ENCODE measurements around the gene GRIK4.
"Not testable (repeated sequence)": the region's sequence is repeated elsewhere in the genome, so short reads cannot be mapped to it uniquely, and the experiment has no call there.

Gene GRIK4, protein sequence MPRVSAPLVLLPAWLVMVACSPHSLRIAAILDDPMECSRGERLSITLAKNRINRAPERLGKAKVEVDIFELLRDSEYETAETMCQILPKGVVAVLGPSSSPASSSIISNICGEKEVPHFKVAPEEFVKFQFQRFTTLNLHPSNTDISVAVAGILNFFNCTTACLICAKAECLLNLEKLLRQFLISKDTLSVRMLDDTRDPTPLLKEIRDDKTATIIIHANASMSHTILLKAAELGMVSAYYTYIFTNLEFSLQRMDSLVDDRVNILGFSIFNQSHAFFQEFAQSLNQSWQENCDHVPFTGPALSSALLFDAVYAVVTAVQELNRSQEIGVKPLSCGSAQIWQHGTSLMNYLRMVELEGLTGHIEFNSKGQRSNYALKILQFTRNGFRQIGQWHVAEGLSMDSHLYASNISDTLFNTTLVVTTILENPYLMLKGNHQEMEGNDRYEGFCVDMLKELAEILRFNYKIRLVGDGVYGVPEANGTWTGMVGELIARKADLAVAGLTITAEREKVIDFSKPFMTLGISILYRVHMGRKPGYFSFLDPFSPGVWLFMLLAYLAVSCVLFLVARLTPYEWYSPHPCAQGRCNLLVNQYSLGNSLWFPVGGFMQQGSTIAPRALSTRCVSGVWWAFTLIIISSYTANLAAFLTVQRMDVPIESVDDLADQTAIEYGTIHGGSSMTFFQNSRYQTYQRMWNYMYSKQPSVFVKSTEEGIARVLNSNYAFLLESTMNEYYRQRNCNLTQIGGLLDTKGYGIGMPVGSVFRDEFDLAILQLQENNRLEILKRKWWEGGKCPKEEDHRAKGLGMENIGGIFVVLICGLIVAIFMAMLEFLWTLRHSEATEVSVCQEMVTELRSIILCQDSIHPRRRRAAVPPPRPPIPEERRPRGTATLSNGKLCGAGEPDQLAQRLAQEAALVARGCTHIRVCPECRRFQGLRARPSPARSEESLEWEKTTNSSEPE

GRCh38 chr11:120511116-120511819 lies at the start of gene GRIK4:
TSS of gene GRIK4 (plus strand) at chr11:120511748. CDS start at chr11:120660319, 148,571 bp downstream.
- DNase-seq (ENCODE audit: low spot score): peak; percentile 95

GRCh38 chr11:120462825-120463224 lies 48.7 kb upstream of the GRIK4 start:
- no peak for DNase-seq (ENCODE audit: low spot score)

GRCh38 chr11:120465921-120466534 lies 45.5 kb upstream of the GRIK4 start:
- DNase-seq (ENCODE audit: low spot score): no peak

DNA sequence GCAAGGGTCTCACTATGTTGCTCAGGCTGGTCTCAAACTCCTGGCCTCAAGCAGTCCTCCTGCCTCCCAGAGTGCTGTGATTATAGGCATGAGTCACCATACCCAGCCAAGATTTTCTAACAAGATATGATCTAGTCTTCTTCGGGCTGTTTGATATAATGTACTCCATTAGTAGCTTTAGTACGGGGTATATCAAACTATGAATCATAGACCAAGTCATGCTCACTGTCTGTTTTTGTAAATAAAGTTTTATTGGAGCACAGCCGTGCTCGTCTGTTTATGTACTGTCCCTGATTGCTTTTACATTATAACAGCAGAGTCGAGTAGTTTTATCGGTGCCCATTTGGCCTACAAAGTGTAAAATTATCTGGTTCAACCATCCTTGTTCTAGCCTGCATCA lies 43.9 kb upstream of the GRIK4 start:
- DNase-seq (ENCODE audit: low spot score): no peak

GRCh38 chr11:120471131-120471530 lies 40.4 kb upstream of the GRIK4 start:
- DNase-seq (ENCODE audit: low spot score): no peak

DNA sequence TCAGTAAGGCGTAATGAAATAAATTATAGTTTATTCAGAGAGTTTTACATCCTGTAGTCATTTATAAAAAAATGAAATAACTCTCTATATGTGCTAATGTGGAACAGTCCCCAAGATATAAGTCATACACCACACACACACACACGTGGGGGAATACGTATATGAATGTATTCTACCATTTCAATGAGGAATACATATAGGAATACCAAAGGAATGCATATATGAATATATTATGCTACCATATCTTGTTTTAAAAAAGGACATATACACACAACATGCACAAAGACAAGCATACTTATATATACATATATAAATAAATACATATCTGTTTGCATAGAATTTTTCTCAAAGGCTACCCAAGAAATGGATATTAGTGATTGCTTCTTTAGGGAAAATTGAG lies 39.6 kb upstream of the GRIK4 start:
- no peak for DNase-seq (ENCODE audit: low spot score)

- DNase-seq (ENCODE audit: low spot score): no peak
These were observed 38.0 kb upstream of the GRIK4 start for GRCh38 chr11:120473503-120473902.

DNA sequence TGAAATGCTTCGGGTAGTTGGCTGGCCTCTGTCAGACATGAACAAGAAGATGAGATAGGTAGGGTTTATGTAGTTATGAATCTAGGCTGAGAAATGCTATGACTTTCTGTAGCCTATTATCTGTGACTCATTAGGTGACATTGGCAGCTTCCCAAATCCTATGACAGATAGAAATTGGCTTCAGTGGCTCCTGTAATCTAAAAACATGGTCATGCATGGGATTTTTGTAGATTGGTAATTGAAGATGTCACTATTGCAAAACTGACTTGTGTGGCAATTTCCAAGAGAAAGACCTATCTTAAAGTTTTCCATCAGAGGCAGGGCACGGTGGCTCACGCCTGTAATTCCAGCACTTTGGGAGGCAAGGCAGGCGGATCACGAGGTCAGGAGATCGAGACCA lies 29.4 kb upstream of the GRIK4 start:
- no peak for DNase-seq (ENCODE audit: low spot score)

DNA sequence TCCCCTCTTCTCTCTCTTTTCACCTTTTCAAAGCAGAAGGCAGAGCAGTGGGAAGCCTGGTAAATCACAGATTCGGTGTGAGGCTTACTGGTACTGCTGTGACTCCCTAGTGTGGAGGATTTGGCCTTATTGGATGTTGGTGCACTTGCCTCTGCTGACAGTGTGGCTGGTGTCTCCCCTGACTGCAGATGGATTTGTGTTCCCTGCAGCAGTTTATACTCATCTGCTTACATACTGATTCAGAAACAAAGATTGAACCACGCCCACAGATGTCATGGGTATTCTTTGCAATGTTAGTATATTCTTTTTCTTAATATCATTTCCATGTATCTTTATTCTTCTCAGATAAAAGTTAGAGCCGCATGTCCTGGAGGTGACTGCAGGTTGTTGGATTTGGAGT lies 26.8 kb upstream of the GRIK4 start:
- DNase-seq (ENCODE audit: low spot score): no peak

GRCh38 chr11:120486138-120486537 lies 25.4 kb upstream of the GRIK4 start:
- DNase-seq (ENCODE audit: low spot score): no peak

- DNase-seq (ENCODE audit: low spot score): no peak
These were observed 21.7 kb upstream of the GRIK4 start for GRCh38 chr11:120489799-120490198.

DNA sequence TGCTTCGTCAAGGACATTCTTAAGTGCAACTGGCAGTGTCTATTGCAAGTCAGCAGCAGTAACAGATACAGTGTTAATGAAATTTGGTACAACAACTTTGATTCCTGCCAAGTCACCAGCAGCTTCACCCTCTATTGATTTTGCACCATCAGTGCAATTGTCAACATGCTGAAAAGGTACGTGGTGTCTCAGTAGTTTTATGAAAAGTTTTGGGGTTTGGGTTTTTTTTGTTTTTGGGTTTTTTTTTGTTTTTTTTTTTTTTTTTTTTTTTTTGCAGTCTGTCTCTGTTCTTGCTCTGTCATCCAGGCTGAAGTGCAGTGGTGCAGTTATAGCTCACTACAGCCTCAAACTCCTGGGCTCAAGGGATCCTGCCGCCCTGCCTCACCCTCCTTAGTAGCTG lies 19.1 kb upstream of the GRIK4 start:
- no peak for DNase-seq (ENCODE audit: low spot score)

- no peak for DNase-seq (ENCODE audit: low spot score)
These were observed 17.0 kb upstream of the GRIK4 start for GRCh38 chr11:120494595-120494994.

DNA sequence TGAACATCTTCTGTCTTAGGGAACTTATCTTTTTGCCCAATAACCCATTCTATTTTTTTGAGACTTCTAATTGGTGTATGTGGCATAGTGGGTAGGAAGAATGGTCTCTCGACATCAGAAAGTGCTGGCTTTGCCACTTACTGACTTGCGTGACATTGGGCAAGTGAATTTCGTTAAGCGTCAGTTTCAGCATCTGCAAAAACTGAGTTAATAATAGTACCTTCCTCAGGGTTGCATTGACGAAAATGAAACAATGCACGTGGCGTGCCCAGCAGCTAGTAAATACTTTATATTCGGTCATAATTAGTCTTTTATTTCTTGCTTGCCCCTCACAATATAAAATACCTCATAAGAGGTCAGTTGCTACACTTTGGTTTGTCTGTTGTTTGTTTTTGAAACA lies 12.5 kb upstream of the GRIK4 start:
- no peak for DNase-seq (ENCODE audit: low spot score)

- no peak for DNase-seq (ENCODE audit: low spot score)
These were observed 11.7 kb upstream of the GRIK4 start for GRCh38 chr11:120499859-120500258.

DNA sequence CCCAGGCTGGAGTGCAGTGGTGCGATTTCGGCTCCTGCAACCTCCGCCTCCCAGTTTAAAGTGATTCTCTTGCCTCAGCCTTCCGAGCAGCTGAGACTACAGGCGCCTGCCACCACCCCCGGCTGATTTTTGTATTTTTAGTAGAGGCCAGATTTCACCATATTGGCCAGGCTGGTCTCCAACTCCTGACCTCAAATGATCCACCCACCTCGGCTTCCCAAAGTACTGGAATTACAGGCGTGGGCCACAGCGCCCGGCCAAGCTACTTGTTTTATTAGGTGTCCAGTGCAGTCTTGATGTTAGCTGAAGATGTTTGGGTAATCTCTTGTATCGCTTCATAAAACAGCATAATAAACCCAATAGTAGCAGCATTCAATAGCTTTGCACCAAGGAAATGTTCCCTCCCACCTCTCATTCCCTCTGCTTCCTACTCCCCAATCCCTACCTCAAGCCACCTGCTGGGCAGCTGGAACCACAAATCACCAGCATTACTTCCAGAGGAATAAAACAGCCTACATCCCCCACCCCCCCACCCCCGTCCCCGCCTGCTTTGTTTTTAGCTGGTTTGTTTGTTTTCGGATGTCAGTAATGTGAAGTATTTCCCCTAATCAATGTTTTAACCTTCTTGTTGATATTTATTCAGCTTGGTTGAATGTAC lies 11.0 kb upstream of the GRIK4 start:
- DNase-seq (ENCODE audit: low spot score): no peak

DNA sequence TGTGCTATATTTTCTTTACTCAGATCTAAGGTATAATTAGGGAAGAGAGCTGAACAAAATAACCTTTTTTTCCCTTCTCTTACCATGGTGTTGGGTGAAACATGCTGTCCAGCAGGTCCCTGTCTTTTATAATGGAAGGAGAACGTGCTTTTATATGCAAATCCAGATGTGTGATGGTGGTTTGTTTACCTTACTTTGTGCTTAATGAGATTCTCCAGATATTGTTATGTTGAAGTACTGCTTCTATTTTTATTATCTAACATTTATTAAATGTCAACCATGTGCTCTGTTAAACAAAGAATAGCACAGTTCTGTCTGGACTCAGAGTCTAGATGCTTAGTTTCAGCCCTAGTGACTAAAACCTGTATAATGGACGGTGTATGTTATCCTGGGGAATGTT lies 10.1 kb upstream of the GRIK4 start:
- no peak for DNase-seq (ENCODE audit: low spot score)

GRCh38 chr11:120501976-120502755 lies 9.4 kb upstream of the GRIK4 start:
- DNase-seq (ENCODE audit: low spot score): no peak

- DNase-seq (ENCODE audit: low spot score): not testable (repeated sequence)
These were observed 8.0 kb upstream of the GRIK4 start for GRCh38 chr11:120503529-120503928.

DNA sequence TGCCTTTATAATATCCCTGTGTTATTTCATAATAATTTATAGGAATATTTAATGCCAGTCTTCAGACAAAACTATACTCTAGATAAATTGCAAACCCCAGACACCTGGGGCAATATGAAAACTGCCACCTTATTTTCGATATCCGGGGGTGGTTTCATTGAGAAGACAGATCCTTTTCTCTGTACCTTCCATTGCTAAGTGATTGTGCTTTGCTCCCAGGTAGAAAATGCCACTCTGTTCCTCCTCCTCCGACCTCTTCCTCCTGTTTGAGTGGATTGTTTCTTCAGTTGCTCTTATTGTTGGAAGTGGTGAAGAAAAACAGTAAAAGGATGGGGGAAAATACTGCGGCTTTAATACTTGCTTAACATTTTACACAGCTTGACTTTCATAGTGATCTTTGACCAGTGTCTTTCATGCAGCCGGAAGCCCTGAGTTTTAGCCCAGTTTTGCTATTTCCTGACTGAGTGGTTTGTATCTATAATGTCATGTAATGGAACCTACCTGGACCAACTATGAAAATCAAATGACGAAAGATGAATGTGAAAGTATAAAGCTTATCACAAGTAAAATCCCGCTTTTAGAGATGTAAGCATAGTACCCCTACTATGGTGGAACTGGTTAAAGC lies 5.6 kb upstream of the GRIK4 start:
- no peak for DNase-seq (ENCODE audit: low spot score)

Measured in D341Med (cell line).